Muscle of arm (tissue), 12 donors: Measurements from ENCODE around the gene PLN. TPM values are rescaled to one million over a fixed set of nuclear protein-coding genes. Genes with fewer than 3 reads are reported as not detected.

Source experiments
- polyA plus RNA-seq, 12 donors: library from polyadenylated mRNA; unstranded; fragments of 120-200 nt; gene quantifications; one replicate each; pipeline ENCODE4 v1.2.1, GENCODE V29; 2013; ENCODE audit not compliant: insufficient read length in 12 of 12

Gene PLN
- polyA plus RNA-seq, 12 donors, result 4.1 to 11.4 (median 7.1) TPM; not detected in 2

Other genes starting within 250 kb of the PLN start
- 10 to 100 TPM in 11 of 12 donors, not detected in 1; 13.1 to 34.7 (median 24.6) TPM for gene CEP85L, start 103.3 kb downstream of the PLN start, polyA plus RNA-seq